H1 (cell line): ENCODE measurements around the gene HK2. TPM values are rescaled to one million over a fixed set of nuclear protein-coding genes. Genes with fewer than 3 reads are reported as not detected.

Source experiments
- FOSL1 ChIP-seq: IDR thresholded peaks from 2 replicates; pipeline ENCODE4 v1.6.1; 2011; ENCODE audit warnings: mild to moderate bottlenecking, low read depth, low read length, moderate library complexity; ENCODE audit not compliant: insufficient read depth
- JUN ChIP-seq: IDR thresholded peaks from 2 replicates; pipeline ENCODE4 v1.6.1; 2011; ENCODE audit warnings: low read depth, mild to moderate bottlenecking, improper control_type of control experiment, low read length
- KDM1A ChIP-seq: fragments of 200-600, 300-600 bp; sonication (generic); IDR thresholded peaks from 2 replicates; pipeline ENCODE4 v1.7.1; 2016; ENCODE audit warnings: mild to moderate bottlenecking, low read length, borderline replicate concordance
- POLR2AphosphoS5 ChIP-seq: IDR thresholded peaks from 2 replicates; pipeline ENCODE4 v1.6.1; 2011; ENCODE audit warnings: low read depth, low read length
- polyA plus RNA-seq, 7 experiments: library from polyadenylated mRNA; depleted of rRNA in 3 of 7; stranded (reverse) in 5 of 7; unstranded in 2 of 7; fragments of >200 nt in 5 of 7; fragments of 200-250 nt in 2 of 7; gene quantifications; 1 replicate in 5 of 7; 2 replicates in 1 of 7; 4 replicates in 1 of 7; pipeline versions ENCODE4 v1.2.1 to v1.2.3, GENCODE V29; 2011 to 2013; ENCODE audit warnings: missing spikeins in 2 of 7, mixed read lengths in 2 of 7
- total RNA-seq: library from RNA; stranded (reverse); fragmentation: NEBNext Ultra II Directional; extraction: Animal tissue kit (Norgen Biotek cat#: 25700); gene quantifications from 2 replicates; pipeline ENCODE4 v1.2.1, GENCODE V29; 2021

The HK2 gene
- total and polyA plus RNA-seq, 2 of the 8 experiments (the other 6 are each of a cell fraction or from before 2014, with no cell fraction given), result 22.1 to 61.9 TPM

- no peak for TF ChIP-seq FOSL1
- TF ChIP-seq POLR2AphosphoS5, result no peak
- TF ChIP-seq KDM1A, result no peak
- no peak for TF ChIP-seq JUN
Observed at GRCh38 chr2:74924463-74925265, 90.7 kb downstream of the HK2 start (continued).
